PC-3 (cell line): ENCODE results near the gene IQCK. TPM values are rescaled to one million over a fixed set of nuclear protein-coding genes. Genes with fewer than 3 reads are reported as not detected.

Experiments
- ATAC-seq: fragments of 200-7000 bp; cut with Tn5 transposase; 2 replicates; pipeline ENCODE4 v1.9.1; 2020; ENCODE audit warnings: mild to moderate bottlenecking, moderate library complexity
- BruUV-seq: library from RNA; stranded (reverse); fragments of 400-500 nt; replicated peaks from 2 replicates; lab custom pipeline; 2021; lab: Mats Ljungman, UMichigan
- CTCF ChIA-PET: fragments of 300-600 bp; sonication (Branson Sonifier 250); formaldehyde crosslinking; loops from one replicate; lab custom pipeline; 2022; ENCODE audit warnings: antibody characterized with exemption; lab: Charles Lee
- POLR2A ChIA-PET: fragments of 300-600 bp; sonication (Branson Sonifier 250); formaldehyde crosslinking; loops from one replicate; lab custom pipeline; 2022; ENCODE audit warnings: antibody characterized with exemption; ENCODE audit not compliant: unreplicated experiment; lab: Charles Lee
- DNase-seq: peaks from one replicate; pipeline ENCODE4 v3.0.0-alpha.2; 2015
- H2AFZ ChIP-seq: fragments of 300-600 bp; sonication (generic); 2 replicates; pipeline ENCODE4 v1.6.0; 2016; ENCODE audit warnings: antibody characterized with exemption, low read length
- H3F3A ChIP-seq: fragments of 300-600 bp; sonication (generic); one replicate; pipeline ENCODE4 v1.6.0; 2017; ENCODE audit warnings: antibody characterized with exemption, low read length, control low read depth, mild to moderate bottlenecking; ENCODE audit not compliant: unreplicated experiment
- H3K27ac ChIP-seq: fragments of 300-600 bp; sonication (generic); 2 replicates; pipeline ENCODE4 v1.5.1; 2016; ENCODE audit warnings: mild to moderate bottlenecking, low read length
- H3K27me3 ChIP-seq: fragments of 300-600 bp; sonication (generic); 2 replicates; pipeline ENCODE4 v1.6.1; 2016; ENCODE audit warnings: low read length, mixed read lengths
- H3K36me3 ChIP-seq: fragments of 300-600 bp; sonication (generic); 2 replicates; pipeline ENCODE4 v1.6.1; 2016; ENCODE audit warnings: low read depth, mixed run types, low read length, mixed read lengths
- H3K4me1 ChIP-seq: fragments of 300-600 bp; sonication (generic); 2 replicates; pipeline ENCODE4 v1.5.1; 2016; ENCODE audit warnings: low read length; ENCODE audit not compliant: insufficient read depth
- H3K4me2 ChIP-seq: fragments of 300-600 bp; sonication (generic); 2 replicates; pipeline ENCODE4 v1.6.0; 2016; ENCODE audit warnings: low read length
- H3K4me3 ChIP-seq: fragments of 300-600 bp; sonication (generic); 2 replicates; pipeline ENCODE4 v1.5.1; 2016; ENCODE audit warnings: mild to moderate bottlenecking, low read length, mixed read lengths
- H3K79me2 ChIP-seq: fragments of 300-600 bp; sonication (generic); 2 replicates; pipeline ENCODE4 v1.6.1; 2017; ENCODE audit warnings: low read length, mixed read lengths
- H3K9ac ChIP-seq: fragments of 300-600 bp; sonication (generic); 2 replicates; pipeline ENCODE4 v1.6.0; 2016; ENCODE audit warnings: mild to moderate bottlenecking, low read length
- H3K9me2 ChIP-seq: fragments of 300-600 bp; sonication (generic); replicated peaks from 2 replicates; pipeline ENCODE4 v1.6.1; 2016; ENCODE audit warnings: mixed run types, low read length, mixed read lengths
- H3K9me3 ChIP-seq: fragments of 300-600 bp; sonication (generic); 2 replicates; pipeline ENCODE4 v1.6.1; 2016; ENCODE audit warnings: low read length, mixed read lengths
- H4K20me1 ChIP-seq: fragments of 300-600 bp; sonication (generic); 2 replicates; pipeline ENCODE4 v1.6.1; 2016; ENCODE audit warnings: low read length, mixed read lengths
- EZH2 ChIP-seq: fragments of 300-600 bp; sonication (generic); IDR thresholded peaks from one replicate; pipeline ENCODE4 v1.6.1; 2017; ENCODE audit warnings: antibody characterized with exemption, mild to moderate bottlenecking, low read length; ENCODE audit not compliant: unreplicated experiment
- EZH2phosphoT487 ChIP-seq: fragments of 300-600 bp; sonication (generic); IDR thresholded peaks from 2 replicates; pipeline ENCODE4 v1.6.1; 2018; ENCODE audit warnings: mild to moderate bottlenecking, antibody characterized with exemption, low read length, borderline replicate concordance
- intact Hi-C: fragments of 100-400 bp; cut with micrococcal nuclease; formaldehyde crosslinking; loops from 2 replicates; pipeline ENCODE4 v1.9.0; 2023
- total RNA-seq: library from RNA; depleted of rRNA; stranded (reverse); fragments of >200 nt; gene quantifications from 2 replicates; pipeline ENCODE4 v1.2.3, GENCODE V29; 2014
- TF ChIP-seq, protein P1 (sequence below): fragments of 300-600 bp; sonication (generic); conservative IDR thresholded peaks from 2 replicates; pipeline ENCODE4 v1.5.1; 2017; ENCODE audit warnings: antibody characterized with exemption, low read depth, mild to moderate bottlenecking, low read length

Gene IQCK
- total RNA-seq, 1 experiment from 2014 or later, result 8.9 TPM

GRCh38 chr16:19872179-19872863 is 154.2 kb downstream of the IQCK start:
- Histone ChIP-seq H4K20me1 (no peaks in the 10 kb centered on the region), H3K9me2 (no peaks in the 10 kb centered on the region), H3K4me1 (no peaks in the 10 kb centered on the region), H3K27ac (no peak overlapping the region), H3K79me2 (no peaks in the 10 kb centered on the region), H3K4me2 (no peak overlapping the region), H3F3A (no peaks in the 10 kb centered on the region), H3K9me3 (no peaks in the 10 kb centered on the region), H3K27me3 (no peaks in the 10 kb centered on the region), H3K9ac (no peak overlapping the region), H3K4me3 (no peak overlapping the region), H3K36me3 (no peaks in the 10 kb centered on the region), H2AFZ (no peak overlapping the region)
- DNase-seq, result no peak
- POLR2A ChIA-PET, result no interaction called here
- TF ChIP-seq, protein P1, sequence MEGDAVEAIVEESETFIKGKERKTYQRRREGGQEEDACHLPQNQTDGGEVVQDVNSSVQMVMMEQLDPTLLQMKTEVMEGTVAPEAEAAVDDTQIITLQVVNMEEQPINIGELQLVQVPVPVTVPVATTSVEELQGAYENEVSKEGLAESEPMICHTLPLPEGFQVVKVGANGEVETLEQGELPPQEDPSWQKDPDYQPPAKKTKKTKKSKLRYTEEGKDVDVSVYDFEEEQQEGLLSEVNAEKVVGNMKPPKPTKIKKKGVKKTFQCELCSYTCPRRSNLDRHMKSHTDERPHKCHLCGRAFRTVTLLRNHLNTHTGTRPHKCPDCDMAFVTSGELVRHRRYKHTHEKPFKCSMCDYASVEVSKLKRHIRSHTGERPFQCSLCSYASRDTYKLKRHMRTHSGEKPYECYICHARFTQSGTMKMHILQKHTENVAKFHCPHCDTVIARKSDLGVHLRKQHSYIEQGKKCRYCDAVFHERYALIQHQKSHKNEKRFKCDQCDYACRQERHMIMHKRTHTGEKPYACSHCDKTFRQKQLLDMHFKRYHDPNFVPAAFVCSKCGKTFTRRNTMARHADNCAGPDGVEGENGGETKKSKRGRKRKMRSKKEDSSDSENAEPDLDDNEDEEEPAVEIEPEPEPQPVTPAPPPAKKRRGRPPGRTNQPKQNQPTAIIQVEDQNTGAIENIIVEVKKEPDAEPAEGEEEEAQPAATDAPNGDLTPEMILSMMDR, result no peak
- TF ChIP-seq EZH2phosphoT487 (no peak), EZH2 (no peak)
- CTCF ChIA-PET, result no interaction called here
- ATAC-seq, result no peak
- BruUV-seq, result no TSS peak
- intact Hi-C loops, result no loop called here

- Histone ChIP-seq H4K20me1 (no peaks in the 10 kb centered on the region), H3K4me1 (no peaks in the 10 kb centered on the region), H3K4me2 (no peak overlapping the region), H3K27ac (no peak overlapping the region), H3K27me3 (no peaks in the 10 kb centered on the region), H3F3A (no peaks in the 10 kb centered on the region), H2AFZ (no peak overlapping the region), H3K36me3 (no peaks in the 10 kb centered on the region), H3K9ac (no peak overlapping the region), H3K9me3 (no peaks in the 10 kb centered on the region), H3K79me2 (no peaks in the 10 kb centered on the region), H3K9me2 (no peaks in the 10 kb centered on the region), H3K4me3 (no peak overlapping the region)
- no peak for ATAC-seq
- ChIA-PET CTCF (no interaction called here), POLR2A (no interaction called here)
- TF ChIP-seq EZH2 (no peak), EZH2phosphoT487 (no peak)
- TF ChIP-seq, protein P1, result no peak
- DNase-seq, result no peak
- intact Hi-C loops, result no loop called here
- no TSS peak for BruUV-seq
Observed at GRCh38 chr16:19872935-19873334, 154.9 kb downstream of the IQCK start.

GRCh38 chr16:19874026-19874425 is 156.0 kb downstream of the IQCK start:
- Histone ChIP-seq H3K79me2 (no peaks in the 10 kb centered on the region), H3F3A (no peaks in the 10 kb centered on the region), H3K4me2 (no peak overlapping the region), H3K36me3 (no peaks in the 10 kb centered on the region), H3K9me2 (no peaks in the 10 kb centered on the region), H4K20me1 (no peaks in the 10 kb centered on the region), H3K9ac (no peak overlapping the region), H3K27ac (no peak overlapping the region), H3K9me3 (no peaks in the 10 kb centered on the region), H3K4me1 (no peaks in the 10 kb centered on the region), H2AFZ (no peak overlapping the region), H3K27me3 (no peaks in the 10 kb centered on the region), H3K4me3 (no peak overlapping the region)
- TF ChIP-seq, protein P1, result no peak
- no peak for TF ChIP-seq EZH2
- no peak for TF ChIP-seq EZH2phosphoT487
- CTCF ChIA-PET, result no interaction called here
- POLR2A ChIA-PET, result no interaction called here
- intact Hi-C loops, result no loop called here
- BruUV-seq, result no TSS peak
- no peak for ATAC-seq
- DNase-seq, result no peak
